ENCODE data around the gene TMEM219.

- TF ChIP-seq POLR2A (IDR thresholded peaks at IDR 0.05) (no peak), CTCF (IDR thresholded peaks at IDR 0.05) (no peak)
Measured at GRCh38 chr16:29988346-29989075, 26.6 kb downstream of the TMEM219 start.
